Activated B cell treated with CpG ODN at 0.5 μM for 24 hours (primary cell): ENCODE results near the gene SDE2. TPM values are rescaled to one million over a fixed set of nuclear protein-coding genes. Genes with fewer than 3 reads are reported as not detected.

ENCODE experiments used
- ATAC-seq: fragments of 200-7000 bp; cut with Tn5 transposase; one replicate; pipeline ENCODE4 v1.10.0; 2021; ENCODE audit warnings: low read depth, mild to moderate bottlenecking, moderate library complexity
- CTCF ChIA-PET: fragments of 350-600 bp; sonication (Branson Sonifier 250); formaldehyde crosslinking; loops from one replicate; lab custom pipeline; 2021; ENCODE audit warnings: antibody characterized with exemption; lab: Charles Lee
- POLR2A ChIA-PET: fragments of 350-600 bp; sonication (Branson Sonifier 250); formaldehyde crosslinking; loops from one replicate; lab custom pipeline; 2021; ENCODE audit warnings: antibody characterized with exemption; lab: Charles Lee
- DNase-seq: peaks from one replicate; pipeline ENCODE4 v3.0.0; 2022
- H3K27ac Mint-ChIP-seq: one replicate; pipeline ENCODE4 v1.8.0; 2020; ENCODE audit warnings: mixed read lengths
- H3K27me3 Mint-ChIP-seq: one replicate; pipeline ENCODE4 v1.8.0; 2021; ENCODE audit warnings: mixed read lengths
- H3K36me3 Mint-ChIP-seq: one replicate; pipeline ENCODE4 v1.8.0; 2021; ENCODE audit warnings: low read depth, mixed read lengths
- H3K4me1 Mint-ChIP-seq: one replicate; pipeline ENCODE4 v1.8.0; 2021; ENCODE audit warnings: mixed read lengths
- H3K4me3 Mint-ChIP-seq: one replicate; pipeline ENCODE4 v1.8.0; 2020; ENCODE audit warnings: mild to moderate bottlenecking, mixed read lengths
- H3K9me3 Mint-ChIP-seq: one replicate; pipeline ENCODE4 v1.8.0; 2020; ENCODE audit warnings: mixed read lengths
- CTCF ChIP-seq: fragments of 200-600 bp; IDR thresholded peaks from one replicate; pipeline ENCODE4 v1.8.0; 2022; ENCODE audit warnings: antibody characterized with exemption, mild to moderate bottlenecking
- intact Hi-C: fragments of 100-400 bp; cut with micrococcal nuclease; formaldehyde crosslinking; loops from one replicate; pipeline ENCODE4 v1.15.1; 2024
- total RNA-seq: library from RNA; stranded (reverse); gene quantifications from 2 replicates; pipeline ENCODE4 v1.2.3, GENCODE V29; 2022

Gene SDE2
- total RNA-seq, 1 donor from 2014 or later: 21.8 TPM

GRCh38 chr1:225962440-225962975 lies 36.6 kb downstream of the SDE2 start:
- Mint-ChIP-seq H3K36me3 (no peaks in the 10 kb centered on the region), H3K27ac (no peak overlapping the region), H3K4me1 (no peaks in the 10 kb centered on the region), H3K9me3 (no peaks in the 10 kb centered on the region), H3K4me3 (no peak overlapping the region), H3K27me3 (peaks cover 3% of the 10 kb centered on the region)
- intact Hi-C loops: no loop called here
- POLR2A ChIA-PET: interaction anchor here (1.3 kb wide), 1 partner anchor 185 kb away, joined by 3 read pairs; the partner anchor contains the start of gene SRP9
- CTCF ChIA-PET: interaction anchor here (1.1 to 1.4 kb wide), 4 partner anchors 10 to 185 kb away, joined by 3 to 6 read pairs (median 3); partner anchors contain the start of gene SRP9
- ATAC-seq (peak; percentile 72), DNase-seq (peak; percentile 56)
- TF ChIP-seq CTCF: peak; percentile 25

- ATAC-seq (no peak), DNase-seq (no peak)
- no peaks in the 10 kb centered on the region for H3K36me3 Mint-ChIP-seq
- peaks cover 2% of the 10 kb centered on the region for H3K27me3 Mint-ChIP-seq
- TF ChIP-seq CTCF: no peak
- no peaks in the 10 kb centered on the region for H3K4me1 Mint-ChIP-seq
- H3K9me3 Mint-ChIP-seq: no peaks in the 10 kb centered on the region
- ChIA-PET POLR2A (interaction anchor here (1.3 to 1.4 kb wide), 2 partner anchors 184 to 494 kb away, joined by 3 to 4 read pairs; partner anchors contain the start of gene SRP9), CTCF (interaction anchor here (1.2 to 1.4 kb wide), 3 partner anchors 184 to 487 kb away, joined by 3 to 6 read pairs (median 6); partner anchors contain the start of gene SRP9)
- H3K27ac Mint-ChIP-seq: no peak overlapping the region
- H3K4me3 Mint-ChIP-seq: no peak overlapping the region
- intact Hi-C loops: no loop called here
Observed at GRCh38 chr1:225961659-225962439, 37.3 kb downstream of the SDE2 start.

- no peaks in the 10 kb centered on the region for H3K4me1 Mint-ChIP-seq
- no peak overlapping the region for H3K27ac Mint-ChIP-seq
- no peaks in the 10 kb centered on the region for H3K9me3 Mint-ChIP-seq
- CTCF ChIA-PET: no interaction called here
- DNase-seq: no peak
- no peak for ATAC-seq
- intact Hi-C loops: no loop called here
- TF ChIP-seq CTCF: no peak
- no peaks in the 10 kb centered on the region for H3K36me3 Mint-ChIP-seq
- POLR2A ChIA-PET: interaction anchor here (0.6 kb wide), 1 partner anchor 174 kb away, joined by 3 read pairs; no protein-coding TSS in a partner anchor
- H3K4me3 Mint-ChIP-seq: no peak overlapping the region
- peaks cover 13% of the 10 kb centered on the region for H3K27me3 Mint-ChIP-seq
Observed at GRCh38 chr1:225958041-225958440, 41.1 kb downstream of the SDE2 start.

GRCh38 chr1:225954753-225955152 lies 44.4 kb downstream of the SDE2 start:
- Mint-ChIP-seq H3K4me3 (no peak overlapping the region), H3K27ac (no peak overlapping the region), H3K4me1 (no peaks in the 10 kb centered on the region), H3K9me3 (no peaks in the 10 kb centered on the region), H3K36me3 (no peaks in the 10 kb centered on the region), H3K27me3 (peaks cover 27% of the 10 kb centered on the region)
- ATAC-seq (no peak), DNase-seq (no peak)
- ChIA-PET POLR2A (interaction anchor here (0.6 kb wide), 1 partner anchor 9 kb away, joined by 3 read pairs; no protein-coding TSS in a partner anchor), CTCF (no interaction called here)
- no peak for TF ChIP-seq CTCF
- intact Hi-C loops: no loop called here

GRCh38 chr1:225953315-225953714 lies 45.8 kb downstream of the SDE2 start:
- intact Hi-C loops: no loop called here
- Mint-ChIP-seq H3K9me3 (no peaks in the 10 kb centered on the region), H3K27me3 (peaks cover 34% of the 10 kb centered on the region), H3K4me1 (no peaks in the 10 kb centered on the region), H3K27ac (no peak overlapping the region), H3K4me3 (no peak overlapping the region), H3K36me3 (no peaks in the 10 kb centered on the region)
- no peak for TF ChIP-seq CTCF
- ChIA-PET CTCF (no interaction called here), POLR2A (no interaction called here)
- ATAC-seq (no peak), DNase-seq (no peak)
